Measurements from ENCODE around the gene FLOT1. TPM values are rescaled to one million over a fixed set of nuclear protein-coding genes. Genes with fewer than 3 reads are reported as not detected.
"Not testable (repeated sequence)": the region's sequence is repeated elsewhere in the genome, so short reads cannot be mapped to it uniquely, and the experiment has no call there.

Gene FLOT1
- total RNA-seq, 1 donor from 2014 or later: 20.0 TPM

GRCh38 chr6:30726506-30727413, 15.7 kb downstream of the FLOT1 start:
- FAIRE-seq: no peak
- H3K36me3 ChIP-seq (ENCODE audit: control insufficient read depth, insufficient read depth, low read length): peaks cover 16% of the 10 kb centered on the region

GRCh38 chr6:30725713-30726505, 16.6 kb downstream of the FLOT1 start:
- no peaks in the 10 kb centered on the region for H3K27me3 ChIP-seq (ENCODE audit: control insufficient read depth, insufficient read depth, low read length)
- no peak overlapping the region for H3K4me3 ChIP-seq (ENCODE audit: low read depth, low read length)
- TF ChIP-seq CTCF (IDR thresholded peaks at IDR 0.05; ENCODE audit: insufficient read depth, low read length, severe bottlenecking): no peak
- FAIRE-seq (no peak), DNase-seq (ENCODE audit: low read depth) (peak; percentile 28)
- H3K36me3 ChIP-seq (ENCODE audit: control insufficient read depth, insufficient read depth, low read length): peaks cover 18% of the 10 kb centered on the region

More at GRCh38 chr6:30726506-30727413, 15.7 kb downstream of the FLOT1 start:
- Histone ChIP-seq H3K27me3 (ENCODE audit: control insufficient read depth, insufficient read depth, low read length) (no peaks in the 10 kb centered on the region), H3K4me3 (ENCODE audit: low read depth, low read length) (no peak overlapping the region)
- TF ChIP-seq CTCF (IDR thresholded peaks at IDR 0.05; ENCODE audit: insufficient read depth, low read length, severe bottlenecking): no peak
- no peak for DNase-seq (ENCODE audit: low read depth)

DNA sequence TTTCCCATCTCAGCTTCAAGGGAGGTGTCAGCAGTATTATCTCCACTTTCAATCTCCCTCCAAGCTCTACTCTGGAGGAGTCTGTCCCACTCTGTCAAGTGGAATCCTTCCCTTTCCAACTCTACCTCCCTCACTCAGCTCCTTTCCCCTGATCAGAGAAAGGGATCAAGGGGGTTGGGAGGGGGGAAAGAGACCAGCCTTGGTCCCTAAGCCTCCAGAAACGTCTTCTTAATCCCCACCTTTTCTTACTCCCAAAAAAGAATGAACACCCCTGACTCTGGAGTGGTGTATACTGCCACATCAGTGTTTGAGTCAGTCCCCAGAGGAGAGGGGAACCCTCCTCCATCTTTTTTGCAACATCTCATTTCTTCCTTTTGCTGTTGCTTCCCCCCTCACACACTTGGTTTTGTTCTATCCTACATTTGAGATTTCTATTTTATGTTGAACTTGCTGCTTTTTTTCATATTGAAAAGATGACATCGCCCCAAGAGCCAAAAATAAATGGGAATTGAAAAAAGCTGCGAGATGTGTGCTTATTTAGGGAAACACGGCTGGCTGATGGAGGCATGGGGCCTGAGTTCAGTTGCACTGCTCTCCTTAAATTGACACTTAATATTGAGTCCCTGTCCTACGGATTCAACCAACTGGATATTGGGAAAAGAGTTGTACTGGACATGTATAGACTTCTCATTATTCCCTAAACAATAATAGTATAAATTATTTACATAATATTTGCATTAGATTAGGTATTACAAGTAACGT, 17.4 kb downstream of the FLOT1 start:
- Histone ChIP-seq H3K4me3 (ENCODE audit: low read depth, low read length) (no peak overlapping the region), H3K27me3 (ENCODE audit: control insufficient read depth, insufficient read depth, low read length) (no peaks in the 10 kb centered on the region), H3K36me3 (ENCODE audit: control insufficient read depth, insufficient read depth, low read length) (peaks cover 18% of the 10 kb centered on the region)
- DNase-seq (ENCODE audit: low read depth) (no peak), FAIRE-seq (no peak)
- TF ChIP-seq CTCF (IDR thresholded peaks at IDR 0.05; ENCODE audit: insufficient read depth, low read length, severe bottlenecking): no peak

- not testable (repeated sequence) for FAIRE-seq
These were observed 18.4 kb downstream of the FLOT1 start for GRCh38 chr6:30723843-30724741.

DNA sequence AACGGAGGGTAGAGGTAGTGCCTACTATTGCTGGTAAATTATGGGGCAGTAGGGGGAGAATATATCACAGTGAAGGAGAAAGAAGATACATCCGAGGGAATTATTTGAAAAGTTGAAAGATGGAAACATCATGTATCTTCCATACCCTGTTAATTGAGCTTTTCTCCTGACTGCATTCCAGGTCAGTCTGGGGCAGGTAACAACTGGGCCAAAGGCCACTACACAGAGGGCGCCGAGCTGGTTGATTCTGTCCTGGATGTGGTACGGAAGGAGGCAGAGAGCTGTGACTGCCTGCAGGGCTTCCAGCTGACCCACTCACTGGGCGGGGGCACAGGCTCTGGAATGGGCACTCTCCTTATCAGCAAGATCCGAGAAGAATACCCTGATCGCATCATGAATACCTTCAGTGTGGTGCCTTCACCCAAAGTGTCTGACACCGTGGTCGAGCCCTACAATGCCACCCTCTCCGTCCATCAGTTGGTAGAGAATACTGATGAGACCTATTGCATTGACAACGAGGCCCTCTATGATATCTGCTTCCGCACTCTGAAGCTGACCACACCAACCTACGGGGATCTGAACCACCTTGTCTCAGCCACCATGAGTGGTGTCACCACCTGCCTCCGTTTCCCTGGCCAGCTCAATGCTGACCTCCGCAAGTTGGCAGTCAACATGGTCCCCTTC, 19.2 kb downstream of the FLOT1 start:
- FAIRE-seq; H3K27me3 ChIP-seq (ENCODE audit: control insufficient read depth, insufficient read depth, low read length); H3K4me3 ChIP-seq (ENCODE audit: low read depth, low read length); DNase-seq (ENCODE audit: low read depth): not testable (repeated sequence)
- peaks cover 17% of the 10 kb centered on the region for H3K36me3 ChIP-seq (ENCODE audit: control insufficient read depth, insufficient read depth, low read length)

More at GRCh38 chr6:30723843-30724741, 18.4 kb downstream of the FLOT1 start:
- not testable (repeated sequence) for H3K4me3 ChIP-seq (ENCODE audit: low read depth, low read length); DNase-seq (ENCODE audit: low read depth); H3K27me3 ChIP-seq (ENCODE audit: control insufficient read depth, insufficient read depth, low read length)
- peaks cover 17% of the 10 kb centered on the region for H3K36me3 ChIP-seq (ENCODE audit: control insufficient read depth, insufficient read depth, low read length)

Measured in bronchial epithelial cell (primary cell).